Activated CD4-positive, alpha-beta memory T cell treated with anti-CD3 and anti-CD28 coated beads, Interleukin-2, amount 10 ng/mL, durations not matched to agents 7 days and 5 days (primary cell): ENCODE data around the gene CDADC1. TPM values are rescaled to one million over a fixed set of nuclear protein-coding genes. Genes with fewer than 3 reads are reported as not detected.
A peak's percentile ranks its signal among the peaks of the same experiment; 100 is the strongest.

Experiments used
- CTCF ChIA-PET: fragments of 350-600 bp; sonication (Branson Sonifier 250); formaldehyde crosslinking; loops from one replicate; lab custom pipeline; 2021; ENCODE audit warnings: antibody characterized with exemption, inconsistent platforms; lab: Charles Lee
- POLR2A ChIA-PET: fragments of 350-600 bp; sonication (Branson Sonifier 250); formaldehyde crosslinking; loops from one replicate; lab custom pipeline; 2021; ENCODE audit warnings: antibody characterized with exemption; lab: Charles Lee
- DNase-seq: peaks from one replicate; pipeline ENCODE4 v3.0.0-alpha.2; 2020
- H3K27ac Mint-ChIP-seq: one replicate; pipeline ENCODE4 v1.8.0; 2021; ENCODE audit warnings: mild to moderate bottlenecking, mixed read lengths
- H3K27me3 Mint-ChIP-seq: one replicate; pipeline ENCODE4 v1.8.0; 2021; ENCODE audit warnings: mixed read lengths
- H3K36me3 Mint-ChIP-seq: one replicate; pipeline ENCODE4 v1.8.0; 2021; ENCODE audit warnings: low read depth, mixed read lengths
- H3K4me1 Mint-ChIP-seq: one replicate; pipeline ENCODE4 v1.8.0; 2021; ENCODE audit warnings: mixed read lengths
- H3K4me3 Mint-ChIP-seq: one replicate; pipeline ENCODE4 v1.8.0; 2021; ENCODE audit warnings: mild to moderate bottlenecking, mixed read lengths
- H3K9me3 Mint-ChIP-seq: one replicate; pipeline ENCODE4 v1.8.0; 2021; ENCODE audit warnings: mixed read lengths
- total RNA-seq, 2 experiments: library from RNA; stranded (reverse); gene quantifications; one replicate each; pipeline ENCODE4 v1.2.3, GENCODE V29; 2021

Gene CDADC1
- total RNA-seq, 2 experiments from 2014 or later: 12.8 to 16.7 TPM

DNA sequence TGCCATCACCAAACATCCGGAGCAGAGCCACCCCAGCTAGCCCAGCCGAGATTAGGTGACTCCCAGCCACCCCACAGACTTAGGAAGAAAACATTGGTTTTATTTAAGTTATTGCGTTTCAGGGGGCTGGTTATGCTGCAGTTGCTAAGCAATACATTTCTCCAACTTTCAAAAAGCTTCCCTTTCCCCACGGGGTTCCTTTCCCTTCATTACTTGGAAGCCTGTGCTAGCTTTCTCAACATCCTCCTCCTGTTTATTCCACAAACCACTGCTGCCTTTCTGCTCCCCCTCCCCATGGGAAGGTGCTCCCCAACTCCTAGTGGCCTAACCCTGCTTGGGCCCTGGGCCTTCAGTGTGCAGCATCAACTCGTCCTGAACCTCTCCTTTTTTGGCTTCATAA, 52.6 kb downstream of the CDADC1 start:
- CTCF ChIA-PET: interaction anchor here (0.7 to 1.8 kb wide), 10 partner anchors 10 to 308 kb away, joined by 3 to 6 read pairs (median 3); partner anchors contain the start of gene PHF11

DNA sequence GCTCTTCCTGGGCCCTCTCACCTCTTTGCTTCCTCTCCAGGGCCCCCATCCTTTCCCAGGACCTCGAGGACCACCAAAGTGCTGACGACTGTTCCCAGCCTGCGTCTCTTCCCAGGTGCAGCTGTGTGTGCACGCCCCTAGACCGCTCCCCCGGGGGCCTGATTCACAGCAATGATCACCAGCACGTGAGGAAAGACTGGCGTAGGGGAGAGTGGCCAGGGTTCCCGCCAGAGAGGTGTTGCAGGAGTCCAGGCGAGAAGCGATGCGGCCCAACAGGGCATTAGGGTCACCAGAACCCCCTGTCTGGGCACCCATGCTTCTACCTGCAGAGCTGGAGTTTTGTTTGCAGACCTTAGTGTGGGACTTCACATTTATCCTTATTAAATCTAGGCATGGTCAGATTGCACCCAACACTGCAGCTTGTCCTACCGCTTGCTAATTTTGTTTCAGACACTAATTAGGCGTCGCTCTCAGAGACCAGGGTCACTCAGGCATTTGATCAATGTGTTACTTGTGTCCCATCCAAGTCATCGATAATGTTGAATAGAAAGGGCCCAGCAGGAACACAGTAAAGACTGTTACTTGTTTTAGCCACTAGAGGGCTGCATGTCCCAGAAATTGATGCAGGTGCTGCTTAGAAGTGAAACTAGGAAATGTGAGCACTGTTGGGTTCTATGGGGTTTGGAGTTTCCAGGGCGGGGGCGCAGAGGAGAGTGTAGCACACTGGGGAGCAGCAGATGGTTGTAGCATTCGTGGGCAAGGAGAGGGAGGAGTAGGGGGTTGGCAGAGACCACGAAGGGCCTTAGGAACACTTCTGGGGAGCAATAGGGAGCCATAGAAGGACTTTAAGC, 53.2 kb downstream of the CDADC1 start:
- ChIA-PET CTCF (interaction anchor here (0.7 to 1.8 kb wide), 11 partner anchors 10 to 308 kb away, joined by 3 to 11 read pairs (median 3); partner anchors contain the start of gene PHF11), POLR2A (interaction anchor here (0.9 kb wide), 1 partner anchor 306 kb away, joined by 3 read pairs; no protein-coding TSS in a partner anchor)
- peak overlapping the region; percentile 52 for H3K27ac Mint-ChIP-seq
- DNase-seq: peak; percentile 71
- H3K27me3 Mint-ChIP-seq: no peaks in the 10 kb centered on the region
- H3K4me1 Mint-ChIP-seq: peaks cover 11% of the 10 kb centered on the region
- no peaks in the 10 kb centered on the region for H3K9me3 Mint-ChIP-seq
- H3K36me3 Mint-ChIP-seq: no peaks in the 10 kb centered on the region
- H3K4me3 Mint-ChIP-seq: peak overlapping the region; percentile 52

More for the DNA sequence above, 52.6 kb downstream of the CDADC1 start:
- Mint-ChIP-seq H3K27me3 (no peaks in the 10 kb centered on the region), H3K4me3 (no peak overlapping the region), H3K4me1 (peaks cover 11% of the 10 kb centered on the region), H3K36me3 (no peaks in the 10 kb centered on the region), H3K27ac (no peak overlapping the region), H3K9me3 (no peaks in the 10 kb centered on the region)
- POLR2A ChIA-PET: interaction anchor here (0.9 kb wide), 1 partner anchor 307 kb away, joined by 3 read pairs; no protein-coding TSS in a partner anchor
- no peak for DNase-seq

DNA sequence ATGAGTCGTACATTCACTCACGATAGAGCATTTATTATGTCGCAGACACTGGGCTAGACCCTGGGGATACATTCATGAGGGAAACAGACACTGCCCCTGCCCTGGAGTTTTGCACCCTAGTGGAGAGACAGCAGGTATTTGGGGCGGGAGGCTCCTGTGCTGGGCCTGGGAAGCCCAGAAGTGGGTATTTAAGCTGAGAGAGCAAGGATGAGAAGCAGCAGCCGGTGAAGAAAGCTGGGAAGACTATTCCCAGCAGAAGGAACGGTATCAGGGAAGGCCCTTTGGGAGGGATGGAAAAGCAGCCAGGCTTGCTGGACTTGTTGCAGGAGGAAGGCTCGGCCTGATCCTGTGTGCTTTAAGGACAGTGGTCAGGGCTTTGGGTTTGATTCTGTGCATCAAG, 54.5 kb downstream of the CDADC1 start:
- H3K4me3 Mint-ChIP-seq: no peak overlapping the region
- CTCF ChIA-PET: interaction anchor here (1.0 to 1.3 kb wide), 2 partner anchors 300 to 307 kb away, joined by 3 to 5 read pairs; no protein-coding TSS in a partner anchor
- DNase-seq: no peak
- POLR2A ChIA-PET: interaction anchor here (1.1 kb wide), 1 partner anchor 10 kb away, joined by 3 read pairs; no protein-coding TSS in a partner anchor
- H3K4me1 Mint-ChIP-seq: peaks cover 11% of the 10 kb centered on the region
- no peaks in the 10 kb centered on the region for H3K9me3 Mint-ChIP-seq
- H3K27me3 Mint-ChIP-seq: no peaks in the 10 kb centered on the region
- no peaks in the 10 kb centered on the region for H3K36me3 Mint-ChIP-seq
- no peak overlapping the region for H3K27ac Mint-ChIP-seq

DNA sequence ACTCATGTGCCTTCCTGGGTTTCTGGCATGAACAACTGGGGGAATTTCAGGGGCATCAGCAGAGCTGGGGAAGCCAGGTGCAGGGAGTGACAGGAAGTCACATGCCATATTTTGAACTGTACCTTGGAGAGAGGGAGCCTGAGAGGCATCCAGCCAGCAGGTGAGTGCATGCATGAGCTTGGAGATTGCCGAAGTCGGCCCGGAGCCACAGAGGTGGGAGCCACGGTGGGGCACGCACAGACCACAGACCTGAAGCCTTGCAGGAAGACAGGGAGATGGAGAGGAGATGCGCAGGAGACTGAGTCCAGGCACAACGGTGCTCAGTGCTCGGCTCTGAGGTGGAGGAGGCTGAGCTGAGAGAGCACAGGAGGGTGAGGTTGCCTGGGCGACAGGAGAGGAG, 55.1 kb downstream of the CDADC1 start:
- H3K9me3 Mint-ChIP-seq: no peaks in the 10 kb centered on the region
- no peaks in the 10 kb centered on the region for H3K27me3 Mint-ChIP-seq
- CTCF ChIA-PET: interaction anchor here (0.9 to 1.3 kb wide), 3 partner anchors 208 to 304 kb away, joined by 3 to 5 read pairs (median 3); no protein-coding TSS in a partner anchor
- H3K4me1 Mint-ChIP-seq: peaks cover 11% of the 10 kb centered on the region
- POLR2A ChIA-PET: interaction anchor here (1.1 kb wide), 1 partner anchor 10 kb away, joined by 3 read pairs; no protein-coding TSS in a partner anchor
- H3K27ac Mint-ChIP-seq: no peak overlapping the region
- H3K36me3 Mint-ChIP-seq: no peaks in the 10 kb centered on the region
- no peak overlapping the region for H3K4me3 Mint-ChIP-seq
- no peak for DNase-seq

DNA sequence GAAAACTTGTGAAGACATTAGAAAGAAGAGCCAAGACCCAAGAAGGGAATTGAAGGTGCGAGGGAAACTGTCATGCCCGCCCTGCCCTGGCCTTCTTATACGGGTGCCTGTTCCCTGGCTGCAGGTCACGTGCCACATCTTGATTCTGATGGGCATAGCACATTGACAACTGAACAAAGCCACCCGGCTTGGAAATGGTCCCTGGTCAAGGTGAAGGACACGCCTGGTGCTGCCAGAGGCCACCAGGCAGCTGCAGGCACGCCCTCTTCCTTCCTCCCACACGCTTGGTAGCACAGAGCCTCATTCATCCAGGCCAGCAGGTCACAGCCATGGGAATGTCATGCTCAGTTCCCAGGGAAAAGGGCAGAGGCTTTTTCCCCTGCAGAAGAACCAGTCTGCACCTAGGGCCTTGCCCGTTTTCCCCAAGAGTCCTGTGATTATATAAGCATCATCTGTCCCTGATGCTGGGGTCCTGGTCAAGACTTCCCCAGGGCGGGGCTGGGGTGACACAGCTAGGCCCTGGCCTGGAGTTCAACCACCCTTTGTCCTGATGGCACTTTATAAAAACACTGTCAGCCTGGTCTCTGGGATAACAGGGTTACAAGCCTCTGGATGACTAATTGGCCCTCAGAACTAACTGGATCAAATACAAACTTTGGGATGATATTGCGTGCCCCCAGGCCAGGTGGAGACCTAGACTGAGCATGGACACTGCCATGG, 56.0 kb downstream of the CDADC1 start:
- no peaks in the 10 kb centered on the region for H3K36me3 Mint-ChIP-seq
- peaks cover 11% of the 10 kb centered on the region for H3K4me1 Mint-ChIP-seq
- H3K27me3 Mint-ChIP-seq: no peaks in the 10 kb centered on the region
- H3K27ac Mint-ChIP-seq: no peak overlapping the region
- H3K9me3 Mint-ChIP-seq: no peaks in the 10 kb centered on the region
- no peak for DNase-seq
- ChIA-PET POLR2A (no interaction called here), CTCF (interaction anchor here (0.9 to 1.0 kb wide), 2 partner anchors 207 to 303 kb away, joined by 3 read pairs; no protein-coding TSS in a partner anchor)
- no peak overlapping the region for H3K4me3 Mint-ChIP-seq

DNA sequence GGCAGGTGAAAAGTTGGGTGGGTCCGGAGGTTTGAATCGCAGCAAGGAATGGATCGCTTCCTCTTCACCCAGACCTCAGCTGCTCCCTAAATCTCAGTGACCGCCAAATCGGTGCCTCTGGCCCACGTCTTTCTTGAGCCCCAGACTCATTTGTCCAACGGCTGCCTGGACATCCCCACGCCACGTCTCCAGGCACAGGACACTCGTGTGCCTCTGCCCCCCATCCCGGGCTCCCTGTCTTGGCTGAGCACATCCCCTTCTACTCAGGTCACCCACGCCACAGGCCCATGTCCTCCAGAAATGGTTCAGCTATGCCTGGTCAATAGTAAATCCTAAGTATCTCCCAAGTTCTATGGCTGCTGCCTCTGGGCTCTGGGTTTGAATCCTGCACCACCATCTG, 56.6 kb downstream of the CDADC1 start:
- H3K27ac Mint-ChIP-seq: no peak overlapping the region
- no peaks in the 10 kb centered on the region for H3K27me3 Mint-ChIP-seq
- DNase-seq: no peak
- POLR2A ChIA-PET: no interaction called here
- H3K36me3 Mint-ChIP-seq: no peaks in the 10 kb centered on the region
- CTCF ChIA-PET: no interaction called here
- no peaks in the 10 kb centered on the region for H3K9me3 Mint-ChIP-seq
- H3K4me3 Mint-ChIP-seq: no peak overlapping the region
- H3K4me1 Mint-ChIP-seq: peaks cover 11% of the 10 kb centered on the region

DNA sequence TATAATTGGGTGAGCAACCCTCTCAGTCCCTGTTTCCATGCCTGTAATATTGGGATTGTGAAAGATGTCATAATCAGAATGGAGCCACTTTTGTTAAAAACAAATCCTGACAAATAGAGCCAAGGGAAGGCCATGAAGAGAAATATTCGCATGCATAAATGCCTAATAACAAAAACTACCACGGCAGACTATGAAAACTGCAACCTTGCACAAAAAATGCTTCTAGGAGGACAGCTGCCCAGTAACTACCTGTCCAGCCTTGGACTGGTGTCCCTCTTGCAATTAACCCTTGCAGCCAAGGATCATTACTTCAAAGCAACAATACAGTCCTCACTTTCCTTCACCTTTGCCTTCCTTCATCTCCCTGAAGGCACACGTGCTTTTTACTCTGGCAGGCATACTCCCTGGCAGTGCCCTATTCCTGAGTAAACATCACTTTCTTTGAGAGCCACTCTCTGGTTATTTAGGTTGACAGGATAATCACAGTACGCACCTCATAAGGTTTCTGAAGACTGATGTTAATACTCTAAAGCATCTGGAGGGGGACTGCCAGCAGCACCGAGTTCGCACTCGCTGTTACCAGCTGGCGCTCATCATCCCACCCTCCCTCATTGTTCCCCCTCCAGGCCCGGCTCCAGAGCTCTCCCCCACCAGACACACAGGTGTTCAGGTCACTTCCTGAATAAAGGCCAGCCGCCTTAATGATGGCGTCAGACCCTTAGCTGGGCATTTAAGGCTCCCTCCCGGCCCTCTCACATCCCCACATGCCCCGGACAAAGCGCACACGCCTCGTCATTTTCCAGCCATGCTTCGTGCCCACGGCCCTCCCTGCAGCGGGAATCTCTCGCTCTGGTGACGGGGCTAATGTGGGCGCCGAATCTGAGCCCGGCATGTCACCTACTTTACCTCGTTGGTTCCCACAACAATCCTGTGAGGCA, 57.3 kb downstream of the CDADC1 start:
- ChIA-PET CTCF (interaction anchor here (1.0 kb wide), 1 partner anchor 24 kb away, joined by 3 read pairs; no protein-coding TSS in a partner anchor), POLR2A (no interaction called here)
- no peaks in the 10 kb centered on the region for H3K9me3 Mint-ChIP-seq
- DNase-seq: no peak
- H3K27me3 Mint-ChIP-seq: no peaks in the 10 kb centered on the region
- no peaks in the 10 kb centered on the region for H3K36me3 Mint-ChIP-seq
- H3K27ac Mint-ChIP-seq: no peak overlapping the region
- peaks cover 11% of the 10 kb centered on the region for H3K4me1 Mint-ChIP-seq
- H3K4me3 Mint-ChIP-seq: no peak overlapping the region

DNA sequence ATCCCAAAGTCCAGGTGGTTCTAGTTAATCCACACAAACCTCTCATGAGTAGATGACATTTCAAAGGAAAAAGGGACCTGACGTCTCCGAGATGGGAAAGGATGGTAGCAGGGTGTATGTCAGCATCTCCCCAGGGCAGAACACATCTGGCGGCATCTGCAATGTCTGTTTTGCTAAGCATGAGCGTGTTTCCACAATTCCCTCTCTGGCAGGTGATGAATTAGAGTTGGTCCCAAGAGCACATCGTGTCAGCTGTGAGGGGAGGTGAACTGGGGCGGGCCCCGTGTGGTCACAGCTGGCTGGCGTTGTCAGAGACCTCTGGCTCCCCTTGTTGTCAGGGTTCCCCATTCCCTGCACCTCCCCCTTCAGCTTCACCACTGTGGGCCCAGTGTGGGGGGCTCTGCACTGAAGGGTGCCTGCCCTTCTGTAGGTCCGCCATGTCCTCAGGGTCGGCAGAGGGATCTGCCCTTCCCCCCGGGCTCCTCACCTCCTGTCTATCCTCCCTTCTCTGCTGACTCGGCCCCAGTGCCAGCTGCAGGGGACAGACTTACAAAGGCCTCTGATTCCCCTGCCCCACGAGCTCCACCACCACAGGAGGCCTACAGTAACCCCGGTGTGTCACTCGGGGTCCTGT, 58.2 kb downstream of the CDADC1 start:
- ChIA-PET POLR2A (no interaction called here), CTCF (interaction anchor here (1.0 kb wide), 2 partner anchors 25 to 301 kb away, joined by 3 read pairs; no protein-coding TSS in a partner anchor)
- no peak for DNase-seq
- Mint-ChIP-seq H3K9me3 (no peaks in the 10 kb centered on the region), H3K4me1 (peaks cover 11% of the 10 kb centered on the region), H3K27me3 (no peaks in the 10 kb centered on the region), H3K27ac (no peak overlapping the region), H3K36me3 (no peaks in the 10 kb centered on the region), H3K4me3 (no peak overlapping the region)

DNA sequence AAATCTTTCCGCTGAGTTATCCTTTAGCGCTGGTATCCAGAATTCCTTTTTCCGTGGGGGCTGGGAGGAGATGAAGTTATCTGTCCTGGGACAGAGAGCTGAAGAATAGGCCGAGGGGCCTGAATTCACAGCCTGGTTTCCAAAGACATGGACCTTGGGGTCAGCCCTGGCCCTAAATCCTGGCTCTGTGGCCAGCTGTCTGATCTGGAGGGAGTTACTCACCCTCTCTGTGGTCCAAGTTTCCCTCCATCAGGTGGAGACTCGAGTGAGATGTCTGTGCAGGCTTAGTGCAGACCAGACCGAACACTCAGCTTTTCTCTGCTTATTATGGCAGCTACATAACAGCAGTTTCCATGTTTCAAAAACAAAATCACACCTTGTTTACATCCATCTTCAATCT, 59.6 kb downstream of the CDADC1 start:
- Mint-ChIP-seq H3K4me3 (no peak overlapping the region), H3K9me3 (no peaks in the 10 kb centered on the region), H3K27me3 (no peaks in the 10 kb centered on the region), H3K4me1 (no peaks in the 10 kb centered on the region), H3K36me3 (no peaks in the 10 kb centered on the region), H3K27ac (no peak overlapping the region)
- no peak for DNase-seq
- POLR2A ChIA-PET: no interaction called here
- CTCF ChIA-PET: interaction anchor here (0.6 to 1.0 kb wide), 2 partner anchors 295 to 299 kb away, joined by 3 read pairs; no protein-coding TSS in a partner anchor

DNA sequence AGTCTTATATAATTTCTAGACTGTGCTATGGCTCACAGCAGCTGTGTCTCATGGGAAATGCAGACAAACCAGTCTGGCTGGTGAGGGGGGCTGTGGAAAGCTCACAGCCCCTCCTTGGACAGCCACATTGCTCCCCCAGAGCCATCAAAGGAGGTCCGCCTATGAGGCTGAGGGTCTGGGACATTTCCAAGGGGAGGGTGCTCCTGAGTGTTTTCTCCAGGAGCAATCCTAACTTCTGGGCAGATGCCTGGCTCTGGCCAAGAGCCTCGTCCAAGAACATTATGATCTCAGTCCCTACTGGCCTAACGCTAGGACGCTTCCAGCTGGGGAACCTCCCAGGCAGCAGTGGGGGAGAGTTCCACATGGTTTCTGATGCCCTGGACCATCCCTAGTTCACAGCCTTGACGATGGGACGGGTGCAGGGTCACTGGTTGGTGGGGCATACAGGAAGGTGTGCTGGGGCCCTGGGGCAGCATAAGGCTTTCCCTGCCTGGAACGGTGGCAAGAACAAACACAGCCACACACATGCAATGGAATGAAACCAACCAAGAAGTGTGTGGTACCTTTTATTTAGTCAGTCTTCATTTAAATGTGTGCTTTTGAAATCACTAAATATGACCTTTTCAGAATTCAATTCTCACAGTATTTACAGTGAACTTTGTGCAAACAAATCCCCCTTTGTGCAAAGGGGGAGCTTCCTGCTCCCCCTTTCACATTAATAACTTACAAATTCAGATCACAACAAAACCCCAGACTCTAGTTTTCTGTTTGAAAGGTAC, 60.6 kb downstream of the CDADC1 start:
- Mint-ChIP-seq H3K27ac (no peak overlapping the region), H3K4me3 (no peak overlapping the region), H3K4me1 (no peaks in the 10 kb centered on the region), H3K36me3 (no peaks in the 10 kb centered on the region), H3K27me3 (no peaks in the 10 kb centered on the region), H3K9me3 (no peaks in the 10 kb centered on the region)
- ChIA-PET POLR2A (no interaction called here), CTCF (interaction anchor here (1.0 kb wide), 1 partner anchor 298 kb away, joined by 3 read pairs; no protein-coding TSS in a partner anchor)
- no peak for DNase-seq

DNA sequence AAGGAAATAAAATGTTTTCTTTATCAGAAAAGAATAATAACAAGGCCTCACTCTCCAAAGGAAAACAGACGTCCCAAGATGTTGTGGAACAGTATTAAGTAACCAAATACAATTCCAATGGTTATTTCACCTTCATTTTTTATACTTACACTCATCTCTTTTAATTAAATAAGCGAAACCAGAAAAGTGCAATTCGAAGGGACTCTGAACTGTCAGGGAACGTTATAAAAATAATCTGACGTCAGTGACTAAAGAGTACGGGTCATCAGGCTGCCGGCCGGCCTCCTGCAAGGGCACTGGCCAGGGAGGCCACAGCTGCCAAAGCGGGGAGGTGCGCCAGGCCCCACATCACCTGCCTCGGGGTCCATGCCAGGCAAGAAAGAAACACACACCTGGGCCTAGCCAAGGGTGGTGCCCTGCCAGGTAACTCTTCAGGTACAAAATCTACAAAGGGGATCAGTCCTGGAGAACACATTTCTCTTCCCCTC, 61.2 kb downstream of the CDADC1 start:
- CTCF ChIA-PET: no interaction called here
- H3K4me1 Mint-ChIP-seq: peaks cover 6% of the 10 kb centered on the region
- POLR2A ChIA-PET: no interaction called here
- H3K36me3 Mint-ChIP-seq: no peaks in the 10 kb centered on the region
- DNase-seq: no peak
- H3K9me3 Mint-ChIP-seq: no peaks in the 10 kb centered on the region
- no peaks in the 10 kb centered on the region for H3K27me3 Mint-ChIP-seq
- H3K27ac Mint-ChIP-seq: no peak overlapping the region
- no peak overlapping the region for H3K4me3 Mint-ChIP-seq
